Neuronal stem cell (in vitro differentiated cells): ENCODE measurements around the gene PKNOX2.

Source experiments
- DNase-seq: peaks from one replicate; pipeline ENCODE4 v3.0.0-alpha.2; 2013; ENCODE audit warnings: low spot score
- H2AFZ ChIP-seq: one replicate; pipeline ENCODE4 v1.6.1; 2013; ENCODE audit warnings: mild to moderate bottlenecking, low read length, inconsistent platforms
- H2AK5ac ChIP-seq: 2 replicates; pipeline ENCODE4 v1.6.1; 2013; ENCODE audit warnings: low read depth, mild to moderate bottlenecking, inconsistent platforms, low read length, moderate library complexity, mixed read lengths
- H2BK120ac ChIP-seq: 2 replicates; pipeline ENCODE4 v1.6.1; 2013; ENCODE audit warnings: low read depth, mild to moderate bottlenecking, inconsistent platforms, low read length, moderate library complexity, mixed read lengths
- H2BK12ac ChIP-seq: one replicate; pipeline ENCODE4 v1.6.1; 2013; ENCODE audit warnings: low read length, inconsistent platforms
- H2BK15ac ChIP-seq: 2 replicates; pipeline ENCODE4 v1.6.1; 2013; ENCODE audit warnings: mild to moderate bottlenecking, low read length, inconsistent platforms, mixed read lengths
- H2BK5ac ChIP-seq: one replicate; pipeline ENCODE4 v1.6.1; 2013; ENCODE audit warnings: inconsistent platforms, mild to moderate bottlenecking, low read length, moderate library complexity
- H3K14ac ChIP-seq: one replicate; pipeline ENCODE4 v1.6.1; 2013; ENCODE audit warnings: low read length, inconsistent platforms
- H3K18ac ChIP-seq: 2 replicates; pipeline ENCODE4 v1.6.1; 2013; ENCODE audit warnings: low read length, inconsistent platforms
- H3K23ac ChIP-seq: 2 replicates; pipeline ENCODE4 v1.6.1; 2013; ENCODE audit warnings: low read depth, mild to moderate bottlenecking, mixed read lengths, low read length, inconsistent platforms; ENCODE audit not compliant: poor library complexity
- H3K27ac ChIP-seq: replicated peaks from 3 replicates; pipeline ENCODE4 v1.5.1; 2013; ENCODE audit warnings: low read length, inconsistent platforms
- H3K27me3 ChIP-seq, 3 experiments: 2 replicates each; pipeline ENCODE4 v1.6.1; 2013; ENCODE audit warnings: low read length in 3 of 3, mild to moderate bottlenecking in 2 of 3, inconsistent platforms in 1 of 3, low read depth in 1 of 3, mixed read lengths in 1 of 3, moderate library complexity in 1 of 3; ENCODE audit not compliant: control insufficient read depth in 3 of 3, insufficient read depth in 3 of 3
- H3K36me3 ChIP-seq, 2 donors: replicated peaks in 1 of 2; 2 replicates each; pipeline ENCODE4 v1.6.1; 2013; ENCODE audit warnings: low read length in 2 of 2; ENCODE audit not compliant: control insufficient read depth in 2 of 2, insufficient read depth in 2 of 2
- H3K4ac ChIP-seq: 2 replicates; pipeline ENCODE4 v1.6.1; 2013; ENCODE audit warnings: inconsistent platforms, mild to moderate bottlenecking, low read length, moderate library complexity
- H3K4me1 ChIP-seq, 2 donors: 1 replicate in 1 of 2; 2 replicates in 1 of 2; pipeline ENCODE4 v1.6.1; 2013; ENCODE audit warnings: low read length in 2 of 2, low read depth in 1 of 2; ENCODE audit not compliant: control insufficient read depth in 2 of 2, insufficient read depth in 1 of 2
- H3K4me2 ChIP-seq: one replicate; pipeline ENCODE4 v1.6.1; 2013; ENCODE audit warnings: mild to moderate bottlenecking, low read length, inconsistent platforms; ENCODE audit not compliant: insufficient read depth, poor library complexity, severe bottlenecking
- H3K4me3 ChIP-seq, 2 donors: 2 replicates each; pipeline ENCODE4 v1.5.1; 2013; ENCODE audit warnings: low read length in 2 of 2, mild to moderate bottlenecking in 2 of 2, inconsistent platforms in 1 of 2, moderate library complexity in 1 of 2
- H3K79me1 ChIP-seq: one replicate; pipeline ENCODE4 v1.6.1; 2013; ENCODE audit warnings: low read depth, mild to moderate bottlenecking, inconsistent platforms, low read length, moderate library complexity
- H3K9ac ChIP-seq: one replicate; pipeline ENCODE4 v1.6.1; 2013; ENCODE audit warnings: mild to moderate bottlenecking, low read depth, low read length, inconsistent platforms; ENCODE audit not compliant: poor library complexity
- H3K9me3 ChIP-seq, 2 donors: replicated peaks in 1 of 2; 2 replicates each; pipeline versions ENCODE3 to v1.6.1; 2013; ENCODE audit warnings: low read length in 2 of 2, mild to moderate bottlenecking in 2 of 2, inconsistent platforms in 1 of 2, low read depth in 1 of 2, mixed read lengths in 1 of 2, moderate library complexity in 1 of 2; ENCODE audit not compliant: control insufficient read depth in 2 of 2, insufficient read depth in 1 of 2
- H4K8ac ChIP-seq: one replicate; pipeline ENCODE4 v1.6.1; 2013; ENCODE audit warnings: low read depth, mild to moderate bottlenecking, inconsistent platforms, low read length, moderate library complexity
- H4K91ac ChIP-seq: one replicate; pipeline ENCODE4 v1.6.1; 2013; ENCODE audit warnings: low read length, low read depth, mild to moderate bottlenecking, inconsistent platforms; ENCODE audit not compliant: poor library complexity
- WGBS, 2 donors: extraction: QIAGEN DNeasy Blood & Tissue Kit; methylation state at CpG; one replicate each; pipeline ENCODE4 v1.1.7; 2013; ENCODE audit warnings: missing lambda C conversion rate in 2 of 2, mixed read lengths in 1 of 2; ENCODE audit not compliant: insufficient read length in 2 of 2, insufficient replicate concordance in 1 of 2; ENCODE audit errors: extremely low coverage in 2 of 2; 5-methylcytosine and 5-hydroxymethylcytosine counted together

Gene PKNOX2

GRCh38 chr11:125346179-125346530 is 181.6 kb downstream of the PKNOX2 start:
- no peaks in the 10 kb centered on the region for H3K9me3 ChIP-seq
- no peak overlapping the region for H3K4me3 ChIP-seq
- H2BK120ac ChIP-seq, result no peak overlapping the region
- H3K4me2 ChIP-seq, result no peak overlapping the region
- no peaks in the 10 kb centered on the region for H3K79me1 ChIP-seq
- no CpG with 5 or more reads among the region's 6 CpGs for WGBS, 2 donors
- no peak for DNase-seq
- H2BK12ac ChIP-seq, result no peak overlapping the region
- no peak overlapping the region for H2BK5ac ChIP-seq
- peak overlapping the region; percentile 51 for H2AFZ ChIP-seq
- no peak overlapping the region for H3K4ac ChIP-seq
- no peak overlapping the region for H4K8ac ChIP-seq
- no peak overlapping the region for H3K23ac ChIP-seq
- no peak overlapping the region for H2BK15ac ChIP-seq
- no peaks in the 10 kb centered on the region for H3K27me3 ChIP-seq
- H3K27ac ChIP-seq, result peak overlapping the region; percentile 82
- H2AK5ac ChIP-seq, result no peak overlapping the region
- no peak overlapping the region for H3K14ac ChIP-seq
- H3K18ac ChIP-seq, result peak overlapping the region; percentile 58
- H3K36me3 ChIP-seq, result peaks cover 0 to 11% of the 10 kb centered on the region in 2 donors
- H3K9ac ChIP-seq, result no peak overlapping the region
- peaks cover 73 to 74% of the 10 kb centered on the region in 2 donors for H3K4me1 ChIP-seq
- no peak overlapping the region for H4K91ac ChIP-seq

- H3K36me3 ChIP-seq, result peaks cover 0 to 13% of the 10 kb centered on the region in 2 donors
- no peaks in the 10 kb centered on the region for H3K9me3 ChIP-seq
- H3K18ac ChIP-seq, result peak overlapping the region; percentile 36
- H2AFZ ChIP-seq, result no peak overlapping the region
- no peak overlapping the region for H3K4me3 ChIP-seq
- H2BK5ac ChIP-seq, result no peak overlapping the region
- H4K8ac ChIP-seq, result no peak overlapping the region
- DNase-seq, result no peak
- H3K4me1 ChIP-seq, result peaks cover 73% of the 10 kb centered on the region in 2 donors
- peak overlapping the region; percentile 99 for H2BK12ac ChIP-seq
- H2BK120ac ChIP-seq, result peak overlapping the region; percentile 21
- H3K14ac ChIP-seq, result no peak overlapping the region
- no peak overlapping the region for H3K4ac ChIP-seq
- H3K27me3 ChIP-seq, result no peaks in the 10 kb centered on the region
- peak overlapping the region; percentile 82 for H3K27ac ChIP-seq
- peak overlapping the region; percentile 38 for H3K9ac ChIP-seq
- no peak overlapping the region for H3K23ac ChIP-seq
- no peaks in the 10 kb centered on the region for H3K79me1 ChIP-seq
- H4K91ac ChIP-seq, result peak overlapping the region; percentile 90
- H2AK5ac ChIP-seq, result peak overlapping the region; percentile 22
- H2BK15ac ChIP-seq, result no peak overlapping the region
- peak overlapping the region; percentile 12 for H3K4me2 ChIP-seq
- WGBS, 2 donors, result no CpG with 5 or more reads among the region's 9 CpGs
Measured at GRCh38 chr11:125346565-125347260, 182.2 kb downstream of the PKNOX2 start.

GRCh38 chr11:125347261-125347585 is 182.7 kb downstream of the PKNOX2 start:
- Histone ChIP-seq H3K4ac (no peak overlapping the region), H3K9ac (no peak overlapping the region), H2BK5ac (no peak overlapping the region), H3K36me3 (peaks cover under 1 to 18% of the 10 kb centered on the region in 2 donors), H3K27ac (peak overlapping the region; percentile 98), H3K4me1 (peaks cover 68 to 71% of the 10 kb centered on the region in 2 donors), H3K4me3 (no peak overlapping the region), H4K91ac (no peak overlapping the region), H2BK15ac (no peak overlapping the region), H2BK12ac (no peak overlapping the region), H3K18ac (peak overlapping the region; percentile 73), H3K14ac (no peak overlapping the region), H2AK5ac (peak overlapping the region; percentile 49), H2AFZ (no peak overlapping the region), H3K9me3 (no peaks in the 10 kb centered on the region), H3K79me1 (no peaks in the 10 kb centered on the region), H3K23ac (no peak overlapping the region), H3K4me2 (peak overlapping the region; percentile 12), H4K8ac (no peak overlapping the region), H2BK120ac (no peak overlapping the region), H3K27me3 (no peaks in the 10 kb centered on the region)
- DNase-seq, result peak; percentile 88
- WGBS, 2 donors, result no CpG with 5 or more reads among the region's 2 CpGs

- Histone ChIP-seq H3K4me3 (no peak overlapping the region), H4K91ac (no peak overlapping the region), H3K4me2 (peak overlapping the region; percentile 32), H3K27me3 (no peaks in the 10 kb centered on the region), H2BK15ac (no peak overlapping the region), H3K18ac (peak overlapping the region; percentile 83), H3K27ac (peak overlapping the region; percentile 98), H3K36me3 (peaks cover 3 to 26% of the 10 kb centered on the region in 2 donors), H3K9ac (no peak overlapping the region), H3K14ac (no peak overlapping the region), H3K79me1 (no peaks in the 10 kb centered on the region), H3K4me1 (peaks cover 59 to 61% of the 10 kb centered on the region in 2 donors), H2AK5ac (peak overlapping the region; percentile 51), H2BK5ac (peak overlapping the region; percentile 91), H2BK12ac (peak overlapping the region; percentile 80), H3K23ac (no peak overlapping the region), H3K9me3 (no peaks in the 10 kb centered on the region), H3K4ac (no peak overlapping the region), H4K8ac (no peak overlapping the region), H2AFZ (no peak overlapping the region), H2BK120ac (peak overlapping the region; percentile 93)
- DNase-seq, result peak; percentile 96
- WGBS, 2 donors, result no CpG with 5 or more reads among the region's 13 CpGs
Measured at GRCh38 chr11:125348141-125348651, 183.6 kb downstream of the PKNOX2 start.
